Measurements from ENCODE around the gene TMEM259. TPM values are rescaled to one million over a fixed set of nuclear protein-coding genes. Genes with fewer than 3 reads are reported as not detected.

TMEM259 gene
- total and polyA plus RNA-seq, 2 of the 8 experiments (the other 6 are each of a cell fraction or from before 2014, with no cell fraction given) = 140 to 243 TPM

- H3K18ac ChIP-seq (ENCODE audit: extremely low read depth, low read length) = no peak overlapping the region
- POLR2A ChIA-PET (ENCODE audit: partially characterized antibody) = interaction anchor here (0.8 to 7.3 kb wide), 3 partner anchors 9 to 67 kb away, joined by 3 to 81 read pairs (median 33); partner anchors contain the start of gene WDR18
- no peaks in the 10 kb centered on the region for H3K79me2 ChIP-seq (ENCODE audit: control insufficient read depth in 1 of 2, insufficient read depth in 2 of 2, low read length in 2 of 2)
Observed at GRCh38 chr19:994516-994915, 26.4 kb downstream of the TMEM259 start.

More at GRCh38 chr19:994516-994915, 26.4 kb downstream of the TMEM259 start:
- Histone ChIP-seq H4K91ac (replicated peaks; ENCODE audit: insufficient read length, low read length) (no peak overlapping the region), H3K9me3 (ENCODE audit: insufficient read depth in 2 of 2, low read depth in 1 of 2, low read length in 1 of 2) (no peaks in the 10 kb centered on the region), H2BK15ac (ENCODE audit: low read length) (no peak overlapping the region), H3K23ac (ENCODE audit: insufficient read length) (no peak overlapping the region), H3K4ac (replicated peaks; ENCODE audit: insufficient read length, low read depth, low read length) (no peak overlapping the region), H3K4me3 (ENCODE audit: extremely low read depth in 1 of 4, insufficient read depth in 2 of 4, low read depth in 3 of 4, low read length in 4 of 4) (no peak overlapping the region), H3K56ac (replicated peaks; ENCODE audit: insufficient read length, low read depth, low read length) (no peak overlapping the region), H3K79me1 (ENCODE audit: low read depth, low read length) (no peaks in the 10 kb centered on the region; the same call in 1 of the 2 replicates), H2AK5ac (ENCODE audit: low read depth, low read length) (no peak overlapping the region), H2AFZ (ENCODE audit: low read length) (no peak overlapping the region), H2BK12ac (ENCODE audit: low read depth, low read length) (no peak overlapping the region), H3K27me3 (replicated peaks in 1 of 4; ENCODE audit: control insufficient read depth in 3 of 4, extremely low read depth in 1 of 4, insufficient read depth in 3 of 4, low read length in 3 of 4) (peaks cover 0 to 15% (median 6%) of the 10 kb centered on the region in 4 experiments; a peak in 5 of 7 replicates), H3K9ac (replicated peaks in 1 of 4; ENCODE audit: extremely low read depth in 1 of 4, low read depth in 3 of 4, low read length in 3 of 4) (no peak overlapping the region), H2BK20ac (ENCODE audit: low read length) (no peak overlapping the region), H3K36me3 (ENCODE audit: control insufficient read depth in 2 of 4, insufficient read depth in 4 of 4, low read length in 3 of 4) (peaks cover 2 to 28% (median 9%) of the 10 kb centered on the region in 4 experiments; a peak in 5 of 8 replicates), H3K4me2 (ENCODE audit: insufficient read depth in 1 of 2, low read depth in 2 of 2, low read length in 2 of 2) (no peak overlapping the region), H4K20me1 (replicated peaks in 1 of 2; ENCODE audit: control insufficient read depth in 1 of 2, insufficient read depth in 2 of 2, low read length in 2 of 2) (peaks cover 9 to 20% of the 10 kb centered on the region in 2 experiments), H3K4me1 (replicated peaks in 1 of 4; ENCODE audit: control insufficient read depth in 3 of 4, insufficient read depth in 4 of 4, low read length in 3 of 4) (peaks cover 0 to 7% (median 4%) of the 10 kb centered on the region in 4 experiments; a peak in 3 of 7 replicates), H3K14ac (ENCODE audit: insufficient read length) (no peak overlapping the region), H2BK120ac (replicated peaks; ENCODE audit: low read depth, low read length) (no peak overlapping the region), H3K27ac (ENCODE audit: low read depth, low read length) (no peak overlapping the region), H3K23me2 (ENCODE audit: low read depth, low read length) (peaks cover 2% of the 10 kb centered on the region; the same call in 1 of the 2 replicates), H2BK5ac (ENCODE audit: low read depth, low read length) (no peak overlapping the region), H4K5ac (ENCODE audit: insufficient read length, low read depth, low read length) (no peak overlapping the region), H4K8ac (ENCODE audit: extremely low read depth, insufficient read depth, low read length) (no peak overlapping the region)
- TF ChIP-seq KDM1A (IDR thresholded peaks at IDR 0.05; ENCODE audit: borderline replicate concordance, low read length) = no peak
- TF ChIP-seq HDAC2 (IDR thresholded peaks at IDR 0.05; ENCODE audit: borderline replicate concordance in 1 of 2, low read depth in 2 of 2, low read length in 2 of 2) = no peak
- TF ChIP-seq, protein P1, sequence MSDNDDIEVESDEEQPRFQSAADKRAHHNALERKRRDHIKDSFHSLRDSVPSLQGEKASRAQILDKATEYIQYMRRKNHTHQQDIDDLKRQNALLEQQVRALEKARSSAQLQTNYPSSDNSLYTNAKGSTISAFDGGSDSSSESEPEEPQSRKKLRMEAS (IDR thresholded peaks at IDR 0.05) = no peak
- TF ChIP-seq CEBPB (IDR thresholded peaks at IDR 0.05; ENCODE audit: low read depth, low read length) = no peak
- no peak for TF ChIP-seq GABPA (IDR thresholded peaks at IDR 0.05; ENCODE audit: borderline replicate concordance, insufficient read depth, low read length)
- TF ChIP-seq PHF8 (conservative IDR thresholded peaks at IDR 0.05; ENCODE audit: low read depth, low read length) = no peak
- TF ChIP-seq CTCF (IDR thresholded peaks at IDR 0.05; ENCODE audit: control extremely low read depth in 1 of 3, insufficient read depth in 1 of 3, low read depth in 1 of 3, low read length in 3 of 3) = no peak
- no peak for TF ChIP-seq NRF1 (IDR thresholded peaks at IDR 0.05; ENCODE audit: low read depth, low read length)
- no peak for TF ChIP-seq BRCA1 (IDR thresholded peaks at IDR 0.05; ENCODE audit: low read depth, low read length)
- TF ChIP-seq RXRA (IDR thresholded peaks at IDR 0.05; ENCODE audit: insufficient read depth, low read depth, low read length) = no peak
- CTCF ChIA-PET (ENCODE audit: partially characterized antibody) = interaction anchor here (0.6 to 3.4 kb wide), 5 partner anchors 10 to 843 kb away, joined by 3 to 13 read pairs (median 3); partner anchors contain the start of gene CNN2
- no peak for DNase-seq (ENCODE audit: low read depth in 1 of 2, low spot score in 2 of 2)
- no peak for FAIRE-seq
- WGBS, 2 experiments (ENCODE audit: extremely low coverage in 1 of 2, insufficient coverage in 1 of 2, insufficient read length in 1 of 2, insufficient replicate concordance in 2 of 2, low coverage in 1 of 2, low lambda C conversion rate in 2 of 2, missing lambda C conversion rate in 1 of 2) = 97% methylated on average over 18 of the region's 18 CpGs; no CpG with 5 or more reads in 1 of the 2 experiments

Measured in H1 (cell line).